ENCODE measurements around the gene LLCFC1.

The LLCFC1 gene

GRCh38 chr7:142917447-142917846 is 21.8 kb upstream of the LLCFC1 start:
- H3K27ac ChIP-seq = no peak overlapping the region
- TF ChIP-seq CTCF (IDR thresholded peaks at IDR 0.05) (no peak), ZFX (IDR thresholded peaks at IDR 0.05; ENCODE audit: borderline replicate concordance) (no peak)

GRCh38 chr7:142918901-142919300 is 20.4 kb upstream of the LLCFC1 start:
- H3K27ac ChIP-seq = no peak overlapping the region
- TF ChIP-seq ZFX (IDR thresholded peaks at IDR 0.05; ENCODE audit: borderline replicate concordance) (no peak), CTCF (IDR thresholded peaks at IDR 0.05) (no peak)

- H3K27ac ChIP-seq = no peak overlapping the region
- TF ChIP-seq CTCF (IDR thresholded peaks at IDR 0.05) (no peak), ZFX (IDR thresholded peaks at IDR 0.05; ENCODE audit: borderline replicate concordance) (no peak)
Observed at GRCh38 chr7:142919656-142920055, 19.6 kb upstream of the LLCFC1 start.

- TF ChIP-seq ZFX (IDR thresholded peaks at IDR 0.05; ENCODE audit: borderline replicate concordance) (no peak), CTCF (IDR thresholded peaks at IDR 0.05) (no peak)
- no peak overlapping the region for H3K27ac ChIP-seq
Observed at GRCh38 chr7:142923391-142923790, 15.9 kb upstream of the LLCFC1 start.

DNA sequence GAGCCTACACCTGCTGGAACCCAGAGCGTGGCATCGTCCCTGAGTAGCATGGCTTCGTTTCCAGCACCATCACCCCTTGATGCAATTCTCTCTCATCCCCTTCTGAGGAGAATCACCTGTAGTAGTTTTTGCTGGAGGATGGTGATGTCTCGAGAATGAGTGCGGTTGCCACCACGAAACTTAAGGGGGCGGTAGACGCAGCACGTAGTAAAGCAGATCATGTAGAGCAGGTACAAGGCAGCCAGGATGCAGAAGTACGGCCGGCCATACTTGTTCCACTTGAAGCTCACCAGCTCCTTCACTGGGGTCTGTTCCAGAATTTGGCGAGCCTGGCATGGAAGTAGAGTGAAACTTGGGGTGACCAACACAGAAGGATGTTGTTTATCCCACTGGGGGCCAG is 13.9 kb upstream of the LLCFC1 start:
- no peak overlapping the region for H3K27ac ChIP-seq
- TF ChIP-seq ZFX (IDR thresholded peaks at IDR 0.05; ENCODE audit: borderline replicate concordance) (no peak), CTCF (IDR thresholded peaks at IDR 0.05) (peak; percentile 42)

GRCh38 chr7:142927085-142927745 is 12.1 kb upstream of the LLCFC1 start:
- TF ChIP-seq ZFX (IDR thresholded peaks at IDR 0.05; ENCODE audit: borderline replicate concordance) = no peak
- no peak for TF ChIP-seq CTCF (IDR thresholded peaks at IDR 0.05)
- no peak overlapping the region for H3K27ac ChIP-seq

DNA sequence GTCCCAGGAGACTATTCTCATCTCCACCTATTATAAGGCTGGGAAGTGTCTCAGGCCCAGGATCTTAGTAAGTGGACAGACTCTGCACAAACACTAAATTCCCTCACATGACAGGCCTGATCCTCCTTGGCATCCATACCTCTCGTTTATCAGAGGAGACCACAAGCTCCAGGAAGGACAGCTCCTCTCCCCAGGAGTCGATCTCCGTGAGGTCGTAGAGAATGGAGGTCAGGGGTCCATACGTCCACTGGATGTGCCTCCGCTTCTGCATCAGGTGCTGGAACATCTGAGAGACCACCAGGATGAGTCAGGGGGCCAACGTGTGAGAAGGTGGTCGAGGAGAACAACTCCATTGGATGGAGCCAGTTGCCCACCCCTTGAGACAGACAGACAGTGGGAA is 11.3 kb upstream of the LLCFC1 start:
- TF ChIP-seq ZFX (IDR thresholded peaks at IDR 0.05; ENCODE audit: borderline replicate concordance) (no peak), CTCF (IDR thresholded peaks at IDR 0.05) (no peak)
- H3K27ac ChIP-seq = no peak overlapping the region
